NOMO-1 treated with DMSO at 0.1 percent for 48 hours (cell line): ENCODE data around the gene KCNAB1.
"Not testable (repeated sequence)": the region's sequence is repeated elsewhere in the genome, so short reads cannot be mapped to it uniquely, and the experiment has no call there.

ENCODE experiments used
- DNase-seq: peaks from one replicate; lab custom pipeline; 2025; ENCODE audit not compliant: unreplicated experiment; lab: John Stamatoyannopoulos, UW

Gene KCNAB1

GRCh38 chr3:156260331-156260730 is 140.0 kb downstream of the KCNAB1 start:
- no peak for DNase-seq

GRCh38 chr3:156264771-156265170 is 144.4 kb downstream of the KCNAB1 start:
- DNase-seq = no peak

GRCh38 chr3:156271508-156271907 is 151.1 kb downstream of the KCNAB1 start:
- DNase-seq = no peak

DNA sequence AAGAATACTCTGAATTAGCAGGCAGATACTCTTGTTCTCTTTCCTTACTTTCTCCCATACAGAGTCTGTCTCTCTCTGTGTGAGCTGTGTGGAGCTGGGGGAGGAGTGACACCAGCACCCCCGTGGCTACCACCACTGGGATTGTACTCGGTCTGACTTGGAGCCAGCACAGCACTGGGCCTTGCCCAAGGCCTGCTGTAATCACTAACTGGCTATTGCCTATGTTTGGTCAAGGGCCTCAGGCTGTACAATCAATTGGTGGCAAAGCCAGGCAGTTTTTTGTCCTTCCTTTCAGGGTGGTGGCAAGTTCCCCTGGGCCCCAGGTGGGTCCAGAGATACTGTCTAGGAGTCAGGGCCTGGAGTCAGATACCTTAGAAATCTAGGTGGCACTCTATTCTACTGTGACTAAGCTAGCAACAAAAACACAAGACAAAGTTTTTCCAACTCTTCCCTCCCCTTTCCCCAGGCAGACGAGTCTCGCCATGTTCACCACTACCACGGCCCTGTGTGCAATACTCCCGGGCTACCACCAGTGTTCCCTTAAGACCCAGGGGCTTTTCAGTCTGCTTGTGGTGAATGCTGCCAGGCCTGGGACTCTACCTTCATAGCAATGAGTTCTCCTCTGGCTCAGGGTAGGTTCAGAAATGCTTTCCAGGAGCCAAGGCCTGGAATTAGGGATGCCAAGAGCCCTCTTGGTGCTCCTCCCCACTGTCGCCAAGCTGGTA is 151.8 kb downstream of the KCNAB1 start:
- no peak for DNase-seq

- DNase-seq = no peak
Observed at GRCh38 chr3:156273111-156273694, 152.8 kb downstream of the KCNAB1 start.

DNA sequence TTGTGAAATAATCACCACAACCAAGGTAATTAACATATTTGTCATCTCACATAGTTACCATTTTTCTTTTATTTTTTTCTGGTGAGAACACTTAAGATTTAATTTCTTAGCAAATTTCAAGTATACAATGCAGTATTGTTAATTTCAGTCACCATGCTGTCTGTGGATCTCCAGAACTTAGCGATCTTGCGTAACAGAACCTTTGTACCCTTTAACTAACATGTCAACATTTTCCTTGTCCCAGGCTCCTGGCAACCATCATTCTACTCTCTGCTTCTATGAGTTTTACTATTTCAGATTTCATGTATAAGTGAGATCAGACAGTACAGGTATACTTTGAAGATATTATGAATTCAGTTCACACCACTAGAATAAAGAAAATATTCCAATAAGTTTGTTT is 154.4 kb downstream of the KCNAB1 start:
- DNase-seq = no peak

GRCh38 chr3:156284637-156285036 is 164.3 kb downstream of the KCNAB1 start:
- not testable (repeated sequence) for DNase-seq

DNA sequence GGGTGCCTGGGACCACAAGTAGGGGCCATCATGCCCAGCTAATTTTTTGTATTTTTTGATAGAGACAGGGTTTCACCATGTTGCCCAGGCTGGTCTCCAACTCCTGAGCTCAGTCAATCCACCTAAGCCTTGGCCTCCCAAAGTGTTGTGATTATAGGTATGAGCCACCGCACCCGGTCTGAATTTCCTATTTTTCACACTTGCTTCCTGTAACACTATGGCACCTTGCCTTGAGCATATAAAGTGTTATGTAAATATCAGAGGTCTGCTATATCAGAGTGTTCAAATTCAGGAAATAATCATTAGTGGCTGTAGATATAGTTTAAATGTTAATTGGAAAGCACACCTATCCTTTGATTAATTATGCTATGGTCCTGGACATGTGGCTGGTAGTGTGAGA is 165.2 kb downstream of the KCNAB1 start:
- no peak for DNase-seq

GRCh38 chr3:156290924-156291271 is 170.5 kb downstream of the KCNAB1 start:
- DNase-seq = no peak

DNA sequence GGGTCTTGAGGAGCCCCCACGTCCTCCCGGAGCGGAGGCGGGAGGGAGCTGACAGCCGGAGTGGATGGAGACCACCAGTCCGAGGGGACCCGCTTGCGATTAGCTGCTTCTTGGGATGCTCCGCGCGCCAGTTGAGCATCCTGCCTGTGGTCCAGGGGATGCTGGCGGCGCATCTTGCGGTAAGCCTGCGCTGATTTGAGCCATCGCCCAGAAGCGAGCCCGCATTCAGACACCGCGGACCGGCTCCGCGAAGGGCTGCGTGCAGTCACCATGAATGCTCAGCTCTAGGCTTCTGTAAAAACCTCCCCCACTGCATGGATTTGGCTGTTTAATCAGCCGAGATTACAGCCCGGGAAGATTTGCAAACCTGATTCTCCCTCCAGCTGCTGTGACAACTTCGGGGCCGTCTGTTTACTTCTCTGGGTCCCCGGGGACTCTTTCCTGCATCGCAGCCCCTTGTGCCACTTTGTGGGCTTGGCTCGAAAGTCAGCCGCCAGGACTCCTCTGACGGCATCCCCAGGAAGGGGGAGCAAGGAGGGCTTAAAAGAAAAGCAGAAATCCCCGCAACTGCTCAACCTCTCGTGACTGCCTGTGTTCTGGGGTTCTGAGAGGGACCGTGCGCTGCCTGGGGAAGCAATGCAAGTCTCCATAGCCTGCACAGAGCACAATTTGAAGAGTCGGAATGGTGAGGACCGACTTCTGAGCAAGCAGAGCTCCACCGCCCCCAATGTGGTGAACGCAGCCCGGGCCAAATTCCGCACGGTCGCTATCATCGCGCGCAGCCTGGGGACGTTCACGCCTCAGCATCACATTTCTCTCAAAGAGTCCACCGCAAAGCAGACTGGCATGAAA is 171.1 kb downstream of the KCNAB1 start:
- DNase-seq = peak; percentile 37

DNA sequence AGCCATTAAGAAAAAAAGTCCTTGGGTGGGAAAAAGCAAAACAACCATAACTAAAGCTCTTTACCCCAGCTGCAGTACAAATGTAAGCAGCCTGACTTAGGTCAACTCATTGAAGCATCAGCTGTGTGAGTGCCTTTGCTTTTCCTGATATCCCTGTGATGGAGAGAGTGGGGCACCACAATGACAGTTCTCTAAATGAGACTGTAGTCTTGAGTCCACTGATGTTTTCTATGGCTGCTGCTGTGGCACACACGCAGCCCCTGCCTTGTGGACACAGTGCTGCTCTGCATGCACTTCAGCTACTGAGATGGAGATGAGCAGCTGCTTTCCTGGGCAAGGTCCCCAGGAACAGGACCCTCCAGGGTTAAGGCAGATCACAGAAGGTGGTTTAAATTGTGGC is 173.2 kb downstream of the KCNAB1 start:
- no peak for DNase-seq

- no peak for DNase-seq
Observed at GRCh38 chr3:156297582-156297981, 177.2 kb downstream of the KCNAB1 start.

DNA sequence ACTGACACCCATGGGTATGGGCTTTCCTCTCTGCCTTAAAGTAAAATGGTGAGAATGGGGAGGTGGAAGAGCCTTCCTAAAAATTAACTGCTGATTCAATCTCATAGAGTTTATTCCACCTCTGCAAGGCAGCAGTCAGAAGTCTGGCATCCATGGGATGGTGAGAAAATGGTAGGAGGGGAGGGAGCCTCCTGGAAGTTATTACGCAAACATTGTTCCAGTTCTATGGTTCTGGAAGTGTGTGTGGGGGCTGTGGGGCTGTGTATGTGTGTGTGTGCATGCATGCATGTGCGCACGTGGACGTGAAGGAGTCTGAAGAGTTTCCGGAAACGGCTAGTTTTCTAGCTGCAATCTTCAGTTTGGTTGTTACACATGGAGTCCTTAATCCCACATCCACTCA is 177.6 kb downstream of the KCNAB1 start:
- DNase-seq = no peak

DNA sequence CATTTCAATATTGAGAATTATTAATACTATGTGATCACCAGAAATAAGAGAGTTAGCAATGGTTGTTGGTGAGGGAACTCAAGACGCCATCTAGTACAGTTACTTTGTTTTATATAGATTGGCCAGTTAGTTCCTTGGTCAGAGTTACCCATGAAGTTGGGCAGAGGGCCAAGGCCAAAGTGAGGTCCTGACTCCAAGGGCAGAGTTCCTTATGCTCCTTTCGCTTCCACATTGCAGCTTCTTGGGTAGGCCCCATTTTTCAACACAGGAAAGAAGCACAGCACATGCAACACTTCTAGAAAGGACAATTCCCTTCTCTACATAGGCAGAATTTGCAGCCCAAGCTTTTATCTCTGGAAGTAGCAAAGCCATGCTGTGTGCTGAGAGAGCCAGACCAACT is 178.6 kb downstream of the KCNAB1 start:
- DNase-seq = no peak

DNA sequence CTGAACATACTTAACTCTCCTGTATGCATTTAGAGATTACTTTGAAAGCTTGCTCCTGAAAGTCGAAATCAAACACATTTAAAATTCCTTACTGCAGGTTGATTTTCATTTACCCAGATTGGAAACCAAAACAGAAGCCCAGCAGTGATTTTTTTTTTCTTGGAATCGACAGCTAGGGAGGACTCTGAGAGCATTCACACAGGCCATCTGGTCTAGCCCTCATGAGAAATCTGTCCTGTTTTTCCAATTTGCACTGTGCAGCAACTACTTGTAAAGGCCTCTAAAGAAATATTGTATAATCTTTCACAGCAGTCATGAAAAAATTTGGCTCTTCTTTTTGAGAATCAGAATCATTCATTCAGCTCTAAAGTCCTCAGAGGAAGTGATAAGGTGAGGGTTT is 179.2 kb downstream of the KCNAB1 start:
- DNase-seq = no peak

DNA sequence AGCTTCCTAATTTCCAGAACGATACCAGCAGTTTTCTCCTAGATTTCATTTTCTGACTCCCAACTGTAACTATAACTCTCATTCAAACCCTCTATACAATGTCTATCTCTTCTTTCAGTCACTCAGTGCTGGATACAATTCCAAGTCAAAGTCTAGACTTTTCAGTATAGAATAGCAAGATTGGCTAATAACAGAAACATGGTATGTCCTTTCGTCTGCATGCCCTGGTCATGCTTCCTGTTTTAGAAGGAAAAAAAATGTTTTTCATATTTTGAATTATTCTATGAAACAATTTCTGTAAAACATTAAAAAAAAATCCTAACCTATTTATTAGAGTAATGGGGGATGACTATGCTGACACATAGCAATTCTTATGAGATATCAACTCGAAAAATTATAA is 180.0 kb downstream of the KCNAB1 start:
- peak; percentile 28 for DNase-seq

DNA sequence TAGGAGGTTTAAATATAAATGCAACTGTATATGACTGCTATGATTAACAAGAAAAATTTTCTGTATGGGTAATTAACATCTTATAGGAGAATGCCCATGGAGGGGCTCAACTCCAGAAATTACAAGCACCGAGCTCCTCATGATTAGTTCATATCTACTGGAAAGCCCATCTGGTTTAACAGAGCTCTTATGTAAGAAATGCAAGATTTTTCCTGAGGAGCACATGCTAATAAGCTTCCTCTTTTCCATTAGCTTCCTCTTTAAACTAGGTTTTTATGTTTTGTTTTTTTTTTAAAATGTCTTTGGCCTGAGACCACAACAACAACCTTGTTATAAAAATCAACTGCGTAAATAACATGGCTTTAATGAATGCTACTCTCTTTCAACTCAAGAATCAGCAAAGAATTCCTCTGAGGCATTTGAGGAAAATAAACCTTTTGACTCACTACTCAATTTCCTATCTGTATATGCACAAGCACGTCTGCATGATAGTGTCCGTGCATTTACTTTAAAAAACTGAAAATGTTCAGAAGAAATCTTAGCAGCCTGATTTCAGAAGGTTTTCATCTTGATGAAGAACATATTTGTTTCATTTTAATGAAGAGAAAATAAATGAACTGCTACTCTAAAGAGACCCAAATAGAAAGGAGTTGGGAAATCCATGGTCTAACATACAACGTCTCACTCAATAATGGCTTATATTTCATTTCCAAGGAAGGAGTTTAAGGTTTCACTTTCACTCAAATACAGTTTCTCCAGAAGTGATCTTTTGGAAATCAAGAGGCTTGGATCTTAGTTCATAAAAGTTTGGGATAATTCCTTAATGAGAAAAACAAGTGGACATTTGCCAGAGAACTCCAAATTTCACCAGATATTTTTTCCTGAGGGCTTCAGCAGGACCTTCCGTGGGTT is 180.8 kb downstream of the KCNAB1 start:
- DNase-seq = peak; percentile 89

DNA sequence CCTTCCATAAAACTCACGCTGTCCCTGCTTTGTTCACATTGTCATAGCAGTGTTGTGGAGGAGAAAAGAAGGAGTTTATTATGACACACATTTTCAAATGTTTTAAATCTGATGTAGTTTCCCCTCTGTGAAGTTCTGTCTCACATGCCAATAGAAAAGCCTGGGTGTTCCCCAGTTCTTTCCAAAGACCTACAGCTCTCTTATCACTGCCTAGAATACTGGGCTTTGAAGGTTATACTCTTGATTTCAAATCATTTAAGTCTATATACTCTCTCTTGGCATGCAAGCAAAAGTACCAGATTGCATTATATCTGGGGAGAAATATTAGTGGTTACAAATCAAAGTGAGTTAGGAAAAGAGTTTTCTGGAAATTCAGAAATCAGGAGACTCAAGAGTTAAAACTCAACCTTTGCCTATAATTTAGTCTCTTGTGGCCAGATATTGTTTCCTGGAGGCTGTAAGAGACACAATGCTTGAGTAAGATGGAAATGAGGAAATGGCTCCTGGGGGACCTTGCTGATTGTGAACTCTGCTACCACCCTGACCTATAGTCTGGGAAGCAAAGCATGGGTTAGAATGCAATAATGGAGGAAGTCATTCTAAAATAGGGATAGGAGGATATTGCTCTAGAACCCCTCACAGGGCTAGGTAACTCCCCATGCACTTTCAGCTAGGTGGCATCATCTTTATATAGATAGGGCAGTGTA is 182.8 kb downstream of the KCNAB1 start:
- DNase-seq = peak; percentile 84

DNA sequence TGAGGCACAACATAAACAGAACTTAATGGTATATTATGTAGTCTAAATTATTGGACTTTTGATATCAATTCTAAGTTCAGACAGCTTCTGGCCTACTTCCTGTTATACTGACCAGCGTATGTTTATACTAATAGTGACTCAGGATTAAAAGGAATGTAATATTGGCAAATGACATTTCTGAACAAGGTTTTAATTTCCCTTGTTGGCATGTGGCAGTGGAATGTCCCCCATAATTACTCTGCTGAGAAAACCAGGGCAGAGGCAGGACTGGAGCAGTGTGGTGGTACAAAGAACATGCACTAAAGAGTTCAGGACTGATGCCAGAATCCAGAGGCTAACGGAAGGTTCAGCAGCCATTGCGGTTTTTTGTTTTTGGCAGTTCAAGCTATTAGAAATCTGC is 184.0 kb downstream of the KCNAB1 start:
- DNase-seq = no peak

DNA sequence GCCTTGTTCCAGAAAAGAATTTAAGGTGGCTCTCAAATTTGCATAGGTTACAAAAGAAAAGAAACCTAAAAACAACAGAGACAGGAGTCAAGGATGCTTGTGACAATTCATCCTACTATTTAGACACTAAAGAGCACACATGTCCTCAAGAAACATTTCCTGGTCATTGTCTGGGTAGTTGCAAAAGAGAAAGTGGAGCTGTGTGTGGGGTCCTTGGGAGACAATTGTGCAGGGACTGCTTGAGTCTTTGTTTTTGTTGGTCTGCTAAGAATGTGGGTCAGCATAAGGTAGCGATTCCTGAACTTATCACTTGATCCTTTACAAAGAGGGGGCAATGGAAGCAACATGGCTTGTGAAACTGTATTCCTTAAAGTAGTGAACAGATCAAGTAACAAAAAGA is 185.3 kb downstream of the KCNAB1 start:
- no peak for DNase-seq

GRCh38 chr3:156307704-156308103 is 187.3 kb downstream of the KCNAB1 start:
- DNase-seq = no peak
